Measurements from ENCODE around the gene RSPO1. TPM values are rescaled to one million over a fixed set of nuclear protein-coding genes. Genes with fewer than 3 reads are reported as not detected.

Gene RSPO1
- polyA plus RNA-seq, 1 of the 3 experiments (the other 2 are of a cell fraction) = 0.03 TPM

DNA sequence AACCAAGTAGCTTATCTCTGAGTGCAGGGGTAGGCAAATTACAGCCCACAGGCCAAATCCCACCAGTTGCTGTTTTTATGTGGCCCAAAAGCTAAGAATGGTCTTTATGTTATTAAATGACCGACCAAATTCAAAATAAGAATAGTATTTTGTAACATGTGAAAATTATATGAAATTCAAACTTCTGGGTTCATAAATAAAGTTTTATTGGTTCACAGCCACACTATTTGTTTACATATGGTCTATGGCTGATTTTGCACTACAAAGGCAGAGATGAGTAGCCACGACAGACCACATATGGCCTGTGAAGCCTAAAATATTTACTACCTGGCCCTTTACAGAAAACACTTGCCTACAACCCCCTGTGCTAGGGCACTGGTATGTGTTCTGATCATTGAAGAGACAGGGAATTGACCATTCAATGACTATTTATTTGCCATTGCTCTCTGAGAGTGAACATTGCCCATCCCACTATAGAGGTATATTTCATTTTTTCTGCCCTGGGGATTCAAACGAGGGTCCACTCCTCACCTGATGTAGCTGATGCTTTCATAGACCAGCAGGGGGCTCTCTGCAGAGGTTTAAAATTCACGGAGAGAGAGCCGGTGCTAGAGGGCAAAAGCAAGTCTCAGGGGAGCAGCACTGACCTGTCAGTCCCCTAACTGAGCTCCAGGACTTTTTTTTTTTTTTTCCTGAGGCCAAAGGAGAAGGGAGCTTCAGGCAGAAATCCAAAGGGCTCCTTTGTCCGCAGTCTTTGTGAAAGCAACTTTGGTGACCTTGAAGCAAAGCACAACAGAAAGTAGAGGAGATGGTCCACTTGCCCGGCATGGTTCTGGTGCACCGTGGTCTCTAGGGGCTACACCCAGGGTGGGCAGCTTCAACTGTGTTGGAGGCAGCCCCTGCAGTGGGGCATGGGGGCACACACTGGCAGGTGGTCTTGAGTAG, 31.7 kb downstream of the RSPO1 start:
- Histone ChIP-seq H3K79me2 (ENCODE audit: insufficient read depth) (no peaks in the 10 kb centered on the region), H3K4me3 (ENCODE audit: low read depth in 2 of 2, low read length in 1 of 2) (peak overlapping the region in 1 of 2 experiments; percentile 7; a peak in 1 of 4 replicates), H3K4me2 (no peak overlapping the region), H3K9ac (no peak overlapping the region), H3F3A (replicated peaks; ENCODE audit: insufficient read depth) (no peaks in the 10 kb centered on the region), H3K9me2 (no peaks in the 10 kb centered on the region), H3K27ac (ENCODE audit: low read depth in 2 of 2, low read length in 1 of 2) (no peak overlapping the region), H3K9me3 (no peaks in the 10 kb centered on the region), H2AFZ (ENCODE audit: low read depth) (no peak overlapping the region), H3K36me3 (replicated peaks in 1 of 2; ENCODE audit: control insufficient read depth in 1 of 2, insufficient read depth in 2 of 2, low read length in 1 of 2) (no peaks in the 10 kb centered on the region), H3K27me3 (ENCODE audit: insufficient read depth) (peaks cover 15% of the 10 kb centered on the region; the same call in 1 of the 2 replicates), H3K4me1 (ENCODE audit: control insufficient read depth in 1 of 2, insufficient read depth in 2 of 2, low read depth in 1 of 2, low read length in 1 of 2) (peaks cover 0 to 4% of the 10 kb centered on the region in 2 experiments; a peak in 1 of 4 replicates), H4K20me1 (ENCODE audit: insufficient read depth) (no peaks in the 10 kb centered on the region)
- POLR2A ChIA-PET = no interaction called here
- WGBS (ENCODE audit: low lambda C conversion rate) = 11% methylated on average over 8 of the region's 8 CpGs
- DNase-seq = peak; percentile 74
- TF ChIP-seq SIN3A (IDR thresholded peaks at IDR 0.05; ENCODE audit: borderline replicate concordance, low read depth, low read length) (no peak), GABPA (IDR thresholded peaks at IDR 0.05; ENCODE audit: low read depth) (no peak), EP300 (IDR thresholded peaks at IDR 0.05; ENCODE audit: borderline replicate concordance in 1 of 2, low read depth in 1 of 2, low read length in 1 of 2) (no peak), SMC3 (IDR thresholded peaks at IDR 0.05; ENCODE audit: low read depth, low read length) (peak; percentile 75), RAD21 (IDR thresholded peaks at IDR 0.05; ENCODE audit: low read length) (peak; percentile 65)
- TF ChIP-seq, protein P1, sequence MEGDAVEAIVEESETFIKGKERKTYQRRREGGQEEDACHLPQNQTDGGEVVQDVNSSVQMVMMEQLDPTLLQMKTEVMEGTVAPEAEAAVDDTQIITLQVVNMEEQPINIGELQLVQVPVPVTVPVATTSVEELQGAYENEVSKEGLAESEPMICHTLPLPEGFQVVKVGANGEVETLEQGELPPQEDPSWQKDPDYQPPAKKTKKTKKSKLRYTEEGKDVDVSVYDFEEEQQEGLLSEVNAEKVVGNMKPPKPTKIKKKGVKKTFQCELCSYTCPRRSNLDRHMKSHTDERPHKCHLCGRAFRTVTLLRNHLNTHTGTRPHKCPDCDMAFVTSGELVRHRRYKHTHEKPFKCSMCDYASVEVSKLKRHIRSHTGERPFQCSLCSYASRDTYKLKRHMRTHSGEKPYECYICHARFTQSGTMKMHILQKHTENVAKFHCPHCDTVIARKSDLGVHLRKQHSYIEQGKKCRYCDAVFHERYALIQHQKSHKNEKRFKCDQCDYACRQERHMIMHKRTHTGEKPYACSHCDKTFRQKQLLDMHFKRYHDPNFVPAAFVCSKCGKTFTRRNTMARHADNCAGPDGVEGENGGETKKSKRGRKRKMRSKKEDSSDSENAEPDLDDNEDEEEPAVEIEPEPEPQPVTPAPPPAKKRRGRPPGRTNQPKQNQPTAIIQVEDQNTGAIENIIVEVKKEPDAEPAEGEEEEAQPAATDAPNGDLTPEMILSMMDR (IDR thresholded peaks at IDR 0.05) = peak; percentile 82
- CTCF ChIA-PET = interaction anchor here (0.6 to 12.7 kb wide), 39 partner anchors 10 to 1238 kb away, joined by 3 to 358 read pairs (median 4); partner anchors contain the start of genes CDCA8, DNALI1, EPHA10 and MEAF6

DNA sequence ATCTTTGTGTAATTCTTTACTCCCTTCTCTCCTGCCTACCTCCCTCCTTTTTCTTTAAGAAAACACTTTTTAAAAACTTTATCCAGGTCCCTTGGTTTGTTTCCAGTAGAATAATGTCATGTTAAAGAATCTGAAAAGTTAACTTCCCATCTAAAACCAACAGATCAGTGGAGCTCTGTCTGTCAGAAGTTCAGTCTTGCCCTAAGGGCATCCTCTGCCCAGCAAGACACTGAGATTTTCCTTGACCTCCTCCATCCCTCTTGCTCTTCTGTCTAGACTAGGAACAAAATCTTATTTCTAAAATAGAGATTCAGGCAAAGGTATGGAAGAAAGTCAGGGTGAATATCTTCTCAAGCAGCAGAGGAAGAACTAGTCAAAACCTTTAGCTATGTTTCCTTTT, 33.3 kb downstream of the RSPO1 start:
- ChIA-PET CTCF (interaction anchor here (1.0 to 12.7 kb wide), 9 partner anchors 13 to 259 kb away, joined by 3 to 358 read pairs (median 6); partner anchors contain the start of genes CDCA8, DNALI1 and MEAF6), POLR2A (interaction anchor here (1.2 kb wide), 1 partner anchor 81 kb away, joined by 3 read pairs; no protein-coding TSS in a partner anchor)
- Histone ChIP-seq H3K4me3 (ENCODE audit: low read depth in 2 of 2, low read length in 1 of 2) (no peak overlapping the region), H3K9me2 (no peaks in the 10 kb centered on the region), H3K27ac (ENCODE audit: low read depth in 2 of 2, low read length in 1 of 2) (no peak overlapping the region), H3K79me2 (ENCODE audit: insufficient read depth) (no peaks in the 10 kb centered on the region), H3K36me3 (replicated peaks in 1 of 2; ENCODE audit: control insufficient read depth in 1 of 2, insufficient read depth in 2 of 2, low read length in 1 of 2) (no peaks in the 10 kb centered on the region), H3K4me1 (ENCODE audit: control insufficient read depth in 1 of 2, insufficient read depth in 2 of 2, low read depth in 1 of 2, low read length in 1 of 2) (peaks cover 0 to 8% of the 10 kb centered on the region in 2 experiments; a peak in 2 of 4 replicates), H3F3A (replicated peaks; ENCODE audit: insufficient read depth) (no peaks in the 10 kb centered on the region), H3K9me3 (no peaks in the 10 kb centered on the region), H3K27me3 (ENCODE audit: insufficient read depth) (peaks cover 4% of the 10 kb centered on the region; the same call in 1 of the 2 replicates), H2AFZ (ENCODE audit: low read depth) (no peak overlapping the region), H4K20me1 (ENCODE audit: insufficient read depth) (no peaks in the 10 kb centered on the region), H3K4me2 (no peak overlapping the region), H3K9ac (no peak overlapping the region)
- DNase-seq = no peak
- TF ChIP-seq TAF1 (IDR thresholded peaks at IDR 0.05; ENCODE audit: borderline replicate concordance, low read depth, low read length) (no peak), MEF2A (IDR thresholded peaks at IDR 0.05; ENCODE audit: borderline replicate concordance, low read depth) (no peak), FOXM1 (IDR thresholded peaks at IDR 0.05; ENCODE audit: low read depth) (no peak), NRF1 (IDR thresholded peaks at IDR 0.05; ENCODE audit: low read depth, low read length) (no peak), GABPA (IDR thresholded peaks at IDR 0.05; ENCODE audit: low read depth) (no peak), SMC3 (IDR thresholded peaks at IDR 0.05; ENCODE audit: low read depth, low read length) (no peak), RAD21 (IDR thresholded peaks at IDR 0.05; ENCODE audit: low read length) (no peak), CHD2 (IDR thresholded peaks at IDR 0.05; ENCODE audit: low read length, partially characterized antibody) (no peak), RFX5 (IDR thresholded peaks at IDR 0.05; ENCODE audit: low read length) (no peak), YY1 (IDR thresholded peaks at IDR 0.05; ENCODE audit: low read depth) (no peak), SIN3A (IDR thresholded peaks at IDR 0.05; ENCODE audit: borderline replicate concordance, low read depth, low read length) (no peak)
- TF ChIP-seq, protein P2, sequence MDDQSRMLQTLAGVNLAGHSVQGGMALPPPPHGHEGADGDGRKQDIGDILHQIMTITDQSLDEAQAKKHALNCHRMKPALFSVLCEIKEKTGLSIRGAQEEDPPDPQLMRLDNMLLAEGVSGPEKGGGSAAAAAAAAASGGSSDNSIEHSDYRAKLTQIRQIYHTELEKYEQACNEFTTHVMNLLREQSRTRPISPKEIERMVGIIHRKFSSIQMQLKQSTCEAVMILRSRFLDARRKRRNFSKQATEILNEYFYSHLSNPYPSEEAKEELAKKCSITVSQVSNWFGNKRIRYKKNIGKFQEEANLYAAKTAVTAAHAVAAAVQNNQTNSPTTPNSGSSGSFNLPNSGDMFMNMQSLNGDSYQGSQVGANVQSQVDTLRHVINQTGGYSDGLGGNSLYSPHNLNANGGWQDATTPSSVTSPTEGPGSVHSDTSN (IDR thresholded peaks at IDR 0.05) = no peak
- TF ChIP-seq, protein P3, sequence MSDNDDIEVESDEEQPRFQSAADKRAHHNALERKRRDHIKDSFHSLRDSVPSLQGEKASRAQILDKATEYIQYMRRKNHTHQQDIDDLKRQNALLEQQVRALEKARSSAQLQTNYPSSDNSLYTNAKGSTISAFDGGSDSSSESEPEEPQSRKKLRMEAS (IDR thresholded peaks at IDR 0.05; ENCODE audit: low read depth) = no peak
- TF ChIP-seq, protein P4, sequence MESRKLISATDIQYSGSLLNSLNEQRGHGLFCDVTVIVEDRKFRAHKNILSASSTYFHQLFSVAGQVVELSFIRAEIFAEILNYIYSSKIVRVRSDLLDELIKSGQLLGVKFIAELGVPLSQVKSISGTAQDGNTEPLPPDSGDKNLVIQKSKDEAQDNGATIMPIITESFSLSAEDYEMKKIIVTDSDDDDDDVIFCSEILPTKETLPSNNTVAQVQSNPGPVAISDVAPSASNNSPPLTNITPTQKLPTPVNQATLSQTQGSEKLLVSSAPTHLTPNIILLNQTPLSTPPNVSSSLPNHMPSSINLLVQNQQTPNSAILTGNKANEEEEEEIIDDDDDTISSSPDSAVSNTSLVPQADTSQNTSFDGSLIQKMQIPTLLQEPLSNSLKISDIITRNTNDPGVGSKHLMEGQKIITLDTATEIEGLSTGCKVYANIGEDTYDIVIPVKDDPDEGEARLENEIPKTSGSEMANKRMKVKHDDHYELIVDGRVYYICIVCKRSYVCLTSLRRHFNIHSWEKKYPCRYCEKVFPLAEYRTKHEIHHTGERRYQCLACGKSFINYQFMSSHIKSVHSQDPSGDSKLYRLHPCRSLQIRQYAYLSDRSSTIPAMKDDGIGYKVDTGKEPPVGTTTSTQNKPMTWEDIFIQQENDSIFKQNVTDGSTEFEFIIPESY (IDR thresholded peaks at IDR 0.05; ENCODE audit: borderline replicate concordance, low read depth) = no peak
- TF ChIP-seq, protein P5, sequence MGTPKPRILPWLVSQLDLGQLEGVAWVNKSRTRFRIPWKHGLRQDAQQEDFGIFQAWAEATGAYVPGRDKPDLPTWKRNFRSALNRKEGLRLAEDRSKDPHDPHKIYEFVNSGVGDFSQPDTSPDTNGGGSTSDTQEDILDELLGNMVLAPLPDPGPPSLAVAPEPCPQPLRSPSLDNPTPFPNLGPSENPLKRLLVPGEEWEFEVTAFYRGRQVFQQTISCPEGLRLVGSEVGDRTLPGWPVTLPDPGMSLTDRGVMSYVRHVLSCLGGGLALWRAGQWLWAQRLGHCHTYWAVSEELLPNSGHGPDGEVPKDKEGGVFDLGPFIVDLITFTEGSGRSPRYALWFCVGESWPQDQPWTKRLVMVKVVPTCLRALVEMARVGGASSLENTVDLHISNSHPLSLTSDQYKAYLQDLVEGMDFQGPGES (IDR thresholded peaks at IDR 0.05; ENCODE audit: low read depth, low read length) = no peak
